SKM-1 (cell line): Measurements from ENCODE around the gene ACOXL.

Experiments
- DNase-seq: peaks from one replicate; lab custom pipeline; 2025; ENCODE audit not compliant: unreplicated experiment; lab: John Stamatoyannopoulos, UW

ACOXL gene

DNA sequence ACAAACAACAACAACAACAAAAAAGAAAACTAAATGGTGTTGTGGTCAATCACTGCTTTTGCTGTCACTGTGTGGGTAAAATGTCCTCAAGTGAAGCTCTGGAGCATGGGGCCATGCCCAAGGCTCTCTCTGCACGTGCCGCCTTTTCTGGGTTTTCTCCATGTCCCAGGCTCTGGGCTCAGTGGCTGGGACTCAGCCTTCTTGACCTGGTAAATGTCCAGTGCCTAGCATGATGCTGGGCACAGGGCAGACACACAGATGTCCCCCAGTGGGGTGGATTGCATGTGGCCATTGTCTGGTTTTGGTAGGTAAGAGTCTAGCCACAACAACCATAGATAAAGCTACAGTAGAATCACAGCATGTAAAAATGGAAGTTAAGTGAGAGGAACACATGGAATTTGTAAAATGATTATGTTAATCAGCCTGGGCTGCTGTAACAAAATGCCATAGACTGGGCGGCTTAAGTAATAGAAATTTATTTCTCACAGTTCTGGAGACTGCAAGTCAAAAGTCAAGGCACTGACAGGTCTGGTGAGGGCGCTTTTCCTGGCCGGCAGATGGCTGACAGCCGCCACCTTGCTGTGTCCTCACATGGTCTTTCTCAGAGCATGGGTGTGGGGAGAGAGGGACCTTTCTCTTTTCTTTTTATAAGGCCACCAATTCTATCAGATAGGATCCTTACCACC, 174.4 kb downstream of the ACOXL start:
- no peak for DNase-seq

DNA sequence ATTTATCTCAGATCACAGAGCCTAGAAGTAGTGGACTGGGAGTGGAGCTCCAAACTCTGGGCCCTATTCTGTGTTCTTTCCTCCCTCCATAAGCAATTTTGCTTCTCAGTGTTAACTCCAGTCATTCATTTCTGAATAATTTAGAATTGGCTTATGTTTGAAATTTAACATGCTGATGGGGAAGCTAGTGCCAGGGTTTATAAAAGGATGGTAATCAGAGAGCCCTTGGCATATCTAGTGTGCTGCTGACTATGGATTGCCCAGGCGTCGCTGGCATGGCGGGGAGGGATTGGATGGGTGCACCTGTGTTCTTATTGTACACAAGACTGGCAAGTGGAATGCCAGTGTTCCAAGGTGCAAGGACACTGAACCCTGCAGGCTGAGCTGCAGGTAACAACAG, 177.1 kb downstream of the ACOXL start:
- no peak for DNase-seq

DNA sequence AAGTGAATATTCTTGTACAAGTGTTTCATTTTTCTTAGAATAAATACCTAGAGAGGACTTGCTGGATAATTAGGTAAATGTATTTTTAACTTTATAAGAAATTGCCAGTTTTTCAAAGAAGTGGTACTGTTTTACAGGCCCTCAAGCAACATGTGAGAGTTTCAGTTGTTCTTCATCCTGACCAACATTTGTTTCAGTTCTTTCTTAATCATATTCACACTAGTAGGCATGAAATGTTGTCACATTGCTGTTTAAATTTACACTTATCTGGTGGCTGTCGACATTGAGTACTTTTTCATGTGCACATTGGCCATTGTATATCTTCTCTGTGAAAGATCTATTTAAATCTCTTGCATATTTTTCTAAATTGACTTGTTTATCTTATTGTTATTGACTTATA, 178.1 kb downstream of the ACOXL start:
- DNase-seq = no peak

DNA sequence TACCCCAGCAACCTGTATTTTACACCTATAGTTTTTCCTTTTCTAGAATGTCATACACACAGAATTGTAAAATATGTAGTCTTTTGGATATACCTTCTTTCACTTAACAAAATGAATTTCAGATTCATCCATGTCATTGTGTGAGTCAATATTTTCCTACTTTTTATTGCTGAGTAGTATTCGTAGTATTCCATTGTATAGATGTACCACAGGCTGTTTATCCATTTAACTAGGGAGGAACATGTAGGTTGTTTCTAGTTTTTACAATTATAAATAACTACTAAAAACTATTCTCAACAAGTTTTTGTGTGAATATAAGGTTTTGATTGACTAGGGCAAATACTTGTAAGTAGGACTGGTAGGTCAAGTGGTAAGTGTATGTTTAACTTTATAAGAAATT, 187.4 kb downstream of the ACOXL start:
- no peak for DNase-seq

DNA sequence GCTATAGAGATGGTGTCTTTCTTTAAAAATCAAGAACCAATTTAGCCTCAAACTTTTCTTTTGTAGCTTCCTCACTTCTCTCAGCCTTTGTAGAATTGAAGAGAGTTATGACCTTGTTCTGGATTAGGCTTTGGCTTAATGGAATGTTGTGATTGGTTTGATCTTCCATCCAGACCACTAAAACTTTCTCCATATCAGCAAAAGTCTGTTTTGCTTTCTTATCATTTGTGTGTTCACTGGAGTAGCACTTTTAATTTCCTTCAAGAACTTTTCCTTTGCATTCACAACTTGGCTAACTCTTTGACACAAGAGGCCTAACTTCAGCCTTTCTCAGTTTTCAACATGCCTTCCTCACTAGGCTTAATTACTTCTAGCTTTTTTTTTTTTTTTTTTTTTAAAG, 193.1 kb downstream of the ACOXL start:
- no peak for DNase-seq

DNA sequence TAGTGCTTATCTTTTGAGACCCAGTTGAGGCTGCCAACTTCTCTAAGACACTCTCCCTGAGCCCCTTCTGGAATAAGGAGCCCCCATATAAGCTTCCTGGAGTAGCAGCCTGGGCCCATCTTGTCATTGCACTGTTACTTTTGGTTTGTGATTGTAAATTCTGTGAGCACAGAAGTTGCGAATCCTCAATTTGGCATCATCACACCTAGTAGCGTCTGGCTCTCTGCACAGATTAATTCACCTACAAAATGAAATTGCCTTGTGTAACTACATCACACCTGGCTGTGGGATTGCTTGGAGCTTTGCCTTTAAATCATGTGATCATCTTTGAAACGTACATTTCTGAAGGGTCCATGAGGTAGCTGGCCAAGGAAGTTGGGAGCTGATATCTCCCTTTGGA, 195.2 kb downstream of the ACOXL start:
- no peak for DNase-seq

DNA sequence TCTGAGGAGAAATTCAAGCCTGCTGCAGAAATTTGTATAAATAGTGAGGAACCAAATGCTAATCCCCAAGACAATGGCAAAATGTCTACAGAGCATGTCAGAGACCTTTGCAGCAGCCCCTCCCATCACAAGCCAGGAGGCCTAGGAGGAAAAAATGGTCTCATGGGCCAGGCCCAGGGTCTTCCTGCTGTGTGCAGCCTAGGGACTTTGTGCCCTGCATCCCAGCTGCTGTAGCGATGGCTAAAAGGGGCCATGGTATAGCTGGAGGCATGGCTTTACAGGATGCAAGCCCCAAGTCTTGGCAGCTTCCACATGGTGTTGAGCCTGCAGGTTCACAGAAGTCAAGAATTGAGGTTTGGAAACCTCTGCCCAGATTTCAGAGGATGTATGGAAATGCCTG, 197.2 kb downstream of the ACOXL start:
- DNase-seq = no peak

DNA sequence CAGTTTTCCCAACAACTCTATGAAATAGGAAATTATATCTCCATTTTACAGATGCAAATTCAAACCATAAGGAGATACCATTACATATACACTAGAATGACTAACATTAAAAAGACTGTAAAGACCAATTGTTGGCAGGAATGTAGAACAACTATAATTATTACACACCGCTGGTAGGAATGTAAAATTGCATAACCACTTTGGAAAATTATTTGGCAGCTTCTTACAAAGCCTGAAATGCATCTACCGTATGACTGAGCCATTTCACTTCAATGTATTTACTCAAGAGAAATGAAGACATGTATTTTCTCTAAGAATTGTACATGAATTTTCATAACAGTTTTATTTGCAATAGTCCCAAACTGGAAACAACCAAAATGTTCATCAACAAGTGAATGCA, 199.3 kb downstream of the ACOXL start:
- DNase-seq = no peak

DNA sequence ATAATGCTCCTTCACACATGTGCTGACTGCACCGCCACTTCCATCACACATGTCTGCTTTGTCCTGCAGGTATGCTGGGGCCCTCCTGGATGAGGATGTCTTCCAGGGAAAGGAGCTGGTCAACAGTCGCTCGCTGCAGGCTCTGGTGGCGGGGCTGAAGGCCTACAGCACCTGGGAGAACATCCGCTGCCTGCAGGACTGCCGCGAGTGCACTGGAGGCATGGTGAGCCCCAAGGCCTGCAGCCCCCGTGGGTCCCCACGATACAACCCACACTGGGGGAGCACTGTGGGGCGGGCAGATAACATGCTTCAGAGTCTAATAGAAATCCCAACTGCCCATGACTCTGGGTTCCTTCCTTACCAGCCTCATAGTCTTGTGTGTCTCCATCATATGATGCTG, 201.0 kb downstream of the ACOXL start:
- no peak for DNase-seq

DNA sequence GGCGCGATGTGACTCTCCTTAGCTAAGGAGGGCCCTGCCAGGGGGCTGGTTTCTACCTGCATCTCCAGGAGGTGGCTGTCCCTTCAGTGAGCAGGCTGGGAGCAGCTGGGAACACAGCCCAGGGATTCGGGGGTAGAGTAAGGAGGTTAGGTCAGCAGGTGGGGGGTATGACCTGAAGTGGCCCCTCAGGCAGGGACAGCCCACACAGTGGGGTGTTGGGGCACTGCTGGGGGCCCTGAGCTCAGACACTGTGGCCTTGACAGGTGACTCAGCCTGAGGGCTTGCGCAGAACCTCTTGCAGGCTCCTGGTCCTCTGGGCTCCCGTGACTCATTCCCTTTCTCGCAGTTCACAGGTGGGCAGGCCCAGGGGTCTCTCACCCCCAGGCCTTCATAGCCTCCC, 202.6 kb downstream of the ACOXL start:
- DNase-seq = no peak

DNA sequence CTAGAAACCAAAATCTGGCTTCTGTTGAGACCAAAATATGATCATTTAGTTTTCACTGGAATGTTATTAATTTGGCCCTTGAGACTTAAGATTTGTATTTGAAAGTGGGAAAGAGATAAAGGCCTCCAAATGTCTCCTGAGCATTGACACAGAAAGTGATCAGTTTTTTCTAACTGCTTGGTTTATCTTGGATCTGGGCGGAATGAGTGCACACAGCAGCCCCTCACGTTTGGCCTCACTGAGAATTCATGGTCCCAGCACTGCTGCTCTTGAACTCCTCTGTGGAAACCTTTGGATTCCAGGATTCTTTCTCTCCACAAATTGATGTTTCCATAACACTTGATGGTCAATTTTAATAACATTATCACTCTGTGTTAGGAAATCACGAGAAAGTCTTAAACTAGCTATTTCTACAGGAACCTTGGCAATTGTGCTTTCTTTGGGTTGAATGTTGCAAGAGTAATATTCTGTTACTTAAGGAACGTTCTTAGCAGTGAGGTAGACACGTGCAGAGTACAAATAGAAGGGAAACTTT, 208.1 kb downstream of the ACOXL start:
- no peak for DNase-seq

DNA sequence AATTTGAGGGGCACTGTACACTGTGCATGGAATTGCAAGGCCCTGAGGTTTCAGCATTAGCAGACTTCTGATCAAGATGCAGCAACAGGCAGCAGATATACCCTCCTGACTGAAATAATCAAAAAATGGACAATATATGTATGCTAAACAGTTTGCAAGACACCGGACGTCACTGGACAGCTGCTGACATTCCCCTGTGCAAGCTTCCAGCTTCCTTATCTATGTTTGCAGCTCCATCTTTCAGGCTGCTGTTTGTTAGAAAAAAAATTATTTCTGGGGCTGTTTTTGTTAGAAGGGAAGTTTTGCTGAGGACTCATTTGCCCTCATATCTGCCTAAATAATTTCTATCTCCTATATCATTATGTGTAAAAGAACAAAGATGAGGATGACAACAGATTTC, 208.9 kb downstream of the ACOXL start:
- DNase-seq = no peak

DNA sequence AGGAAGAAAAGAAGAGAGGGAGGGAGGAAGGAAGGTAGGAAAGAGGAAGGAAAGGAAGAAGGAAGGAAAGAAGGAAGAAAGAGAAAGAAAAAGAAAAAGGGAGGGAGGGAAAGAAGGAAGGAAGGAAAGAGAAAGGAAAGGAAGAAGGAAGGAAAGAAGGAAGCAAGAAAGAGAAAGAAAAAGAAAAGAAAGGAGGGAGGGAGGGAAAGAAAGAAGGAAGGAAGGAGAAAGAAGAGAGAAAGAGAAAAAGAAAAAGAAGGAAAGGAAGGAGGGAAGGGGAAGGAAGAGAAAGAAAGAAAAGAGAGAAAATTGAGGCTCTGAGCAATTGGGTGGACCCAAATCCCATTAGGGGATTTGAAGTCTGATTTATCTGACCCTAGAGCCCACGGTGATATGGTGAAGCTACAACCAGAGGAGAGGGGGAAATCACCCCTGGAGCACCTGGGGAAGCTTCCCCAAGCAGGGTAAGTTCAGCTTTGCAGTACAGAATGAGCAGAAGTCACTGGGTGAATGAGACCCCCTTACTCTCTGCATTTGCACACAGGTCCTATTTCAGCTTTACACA, 210.8 kb downstream of the ACOXL start:
- DNase-seq = no peak

DNA sequence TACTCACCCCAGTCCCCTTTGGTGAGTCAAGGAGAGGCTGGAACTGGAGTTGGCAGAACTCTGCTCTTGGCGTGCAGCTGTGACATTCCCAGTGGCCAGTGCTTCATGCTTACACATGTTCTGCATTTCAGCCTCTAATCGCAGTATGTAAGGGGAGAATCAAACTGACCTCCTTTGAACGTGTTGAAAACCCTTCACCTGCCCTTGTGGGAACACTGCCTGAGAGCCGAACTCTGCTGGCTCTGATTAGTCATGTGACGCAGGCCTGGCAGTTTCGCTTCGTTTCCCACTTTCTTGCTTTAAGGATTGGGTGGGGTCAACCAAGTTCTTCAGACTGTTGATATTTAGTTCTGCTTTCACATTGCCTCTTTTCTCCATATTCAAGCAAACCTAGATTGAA, 214.5 kb downstream of the ACOXL start:
- DNase-seq = no peak

DNA sequence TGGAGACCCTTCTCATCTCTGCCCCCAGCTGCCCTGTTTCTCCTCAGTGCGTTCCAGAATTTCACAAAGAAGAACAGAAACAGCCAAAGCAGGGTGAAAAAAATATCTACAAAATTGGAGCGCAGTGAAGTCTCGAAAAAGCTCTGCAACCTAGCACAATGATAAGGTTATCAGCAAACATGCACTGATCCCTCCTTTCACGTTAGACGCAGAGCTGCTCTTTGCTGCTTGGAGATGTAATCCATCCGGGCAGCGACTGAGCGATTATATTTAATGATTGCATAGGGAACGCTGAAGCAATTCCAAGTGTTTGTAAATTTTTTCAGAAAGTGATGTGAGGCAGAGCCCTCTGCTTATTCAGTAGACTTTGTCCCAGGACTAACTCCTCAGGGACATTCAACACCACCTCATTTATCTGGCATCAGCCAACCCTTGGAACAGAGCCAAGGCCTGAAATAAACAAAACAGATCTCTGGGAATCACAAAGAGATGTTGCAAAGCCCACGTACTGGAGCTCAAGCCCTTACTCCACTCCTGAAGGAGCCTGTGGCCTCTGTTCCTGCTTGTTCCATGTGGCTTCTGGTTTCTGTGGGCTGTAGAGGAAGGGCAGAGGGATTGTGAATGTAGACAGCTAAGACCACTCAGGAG, 215.8 kb downstream of the ACOXL start:
- DNase-seq = no peak

DNA sequence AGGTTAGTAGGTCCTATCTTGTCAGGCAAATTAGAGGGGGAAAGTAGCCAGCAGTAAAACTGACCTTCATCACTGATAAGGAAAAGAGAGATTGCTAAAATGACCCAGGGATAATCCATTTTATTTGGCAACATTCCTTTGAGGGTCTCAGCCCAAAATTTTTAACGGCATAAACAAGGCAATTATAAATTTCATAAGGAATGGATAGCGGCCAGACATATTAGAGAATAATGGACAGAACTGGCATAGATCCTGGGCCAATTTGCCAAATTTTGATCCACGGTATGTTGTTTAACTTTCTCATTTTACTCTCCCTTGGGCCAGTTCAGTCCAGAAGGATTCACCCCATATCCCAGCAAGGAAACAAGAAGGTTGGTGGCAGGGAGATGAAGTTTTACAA, 217.9 kb downstream of the ACOXL start:
- DNase-seq = no peak

DNA sequence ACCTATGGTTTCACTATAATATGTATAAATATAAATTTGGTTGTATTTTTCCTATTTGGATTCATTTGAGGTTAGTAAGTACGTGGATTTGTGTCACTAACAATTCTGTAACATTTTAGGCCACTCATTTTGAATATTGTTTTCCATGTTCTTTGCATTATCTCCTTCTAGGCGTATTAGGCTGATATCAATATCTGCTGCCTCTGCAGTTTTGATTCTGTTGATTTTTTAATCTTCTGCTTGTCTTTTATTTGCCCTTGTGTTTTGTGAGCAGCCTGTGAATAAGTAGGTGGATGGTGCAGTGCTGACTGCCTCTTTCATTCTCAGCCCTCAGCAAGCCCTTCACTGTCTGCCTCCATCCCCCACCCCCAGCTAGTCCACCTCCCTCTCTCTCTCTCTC, 222.7 kb downstream of the ACOXL start:
- DNase-seq = no peak

DNA sequence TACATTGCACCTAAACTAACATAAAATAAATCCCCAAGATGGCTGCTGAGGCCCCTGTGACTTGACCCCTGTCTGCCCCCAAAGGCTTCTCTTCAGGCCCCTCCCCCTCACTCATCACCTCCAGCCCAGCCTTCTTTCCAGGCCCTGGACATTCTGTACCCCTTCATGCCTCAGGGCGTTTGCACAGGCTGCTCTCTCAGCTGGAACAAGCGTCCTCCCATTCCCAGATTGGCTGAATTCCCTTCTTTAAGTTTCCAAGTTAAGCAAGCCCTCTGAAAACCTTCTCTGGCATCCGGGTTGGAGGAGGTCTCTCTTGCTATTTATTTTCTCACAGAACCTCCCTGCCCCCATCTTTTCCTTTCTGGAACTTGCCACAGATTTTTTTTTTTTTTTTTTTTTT, 223.2 kb downstream of the ACOXL start:
- no peak for DNase-seq

DNA sequence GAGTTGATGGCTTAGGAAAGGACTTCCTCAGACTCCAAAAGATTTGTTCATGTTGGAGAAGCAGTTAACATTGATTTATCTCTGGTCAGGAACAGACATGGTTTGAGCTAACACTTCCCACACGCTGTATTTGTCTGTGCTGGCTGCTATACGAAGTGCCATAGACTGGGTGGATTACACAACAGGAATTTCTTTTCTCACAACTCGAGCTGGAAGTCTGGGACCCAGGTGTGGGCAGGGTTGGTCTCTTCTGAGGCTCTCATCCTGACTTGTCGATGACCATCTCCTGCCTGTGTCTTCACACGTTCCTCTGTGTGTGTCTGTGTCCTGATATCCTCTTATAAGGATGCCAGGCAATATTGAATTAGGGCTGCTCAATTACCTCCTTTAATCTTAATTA, 224.9 kb downstream of the ACOXL start:
- DNase-seq = no peak

DNA sequence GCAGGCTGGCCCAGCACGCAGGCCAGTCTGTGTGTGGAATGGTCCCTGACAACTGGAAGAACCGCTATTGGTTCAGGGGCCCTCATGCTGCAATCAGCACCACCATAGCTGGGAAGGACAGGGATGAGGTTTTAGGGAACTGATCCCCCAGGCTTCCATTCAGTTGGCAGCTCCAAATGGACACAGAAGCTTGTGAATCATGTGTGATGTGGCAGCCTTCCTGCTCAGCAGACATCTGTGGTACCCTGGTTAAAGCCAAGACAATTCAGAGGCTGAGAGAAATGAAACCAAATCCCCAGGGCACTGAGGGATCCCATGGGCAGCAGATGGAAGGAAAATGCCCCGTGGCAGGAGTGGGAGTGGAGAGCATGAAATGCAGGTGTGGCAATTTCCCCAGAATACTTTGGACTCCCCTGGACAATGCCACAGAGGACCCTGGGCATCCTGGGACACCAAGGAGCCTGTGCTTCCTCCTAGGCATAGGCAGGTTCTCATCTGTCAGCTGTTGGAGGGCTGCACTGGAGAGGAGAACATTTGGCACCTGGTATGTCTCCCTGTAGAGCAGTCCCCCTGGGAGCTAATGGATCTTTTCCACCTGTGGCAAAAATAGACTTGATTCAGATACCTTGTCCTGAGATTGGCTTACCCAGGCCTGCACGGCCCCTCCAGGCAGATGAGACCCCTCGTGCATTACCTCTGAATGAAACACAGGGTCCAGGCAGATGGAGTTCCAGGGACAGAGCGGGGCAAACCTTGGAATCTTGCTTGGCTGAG, 226.2 kb downstream of the ACOXL start:
- DNase-seq = no peak

DNA sequence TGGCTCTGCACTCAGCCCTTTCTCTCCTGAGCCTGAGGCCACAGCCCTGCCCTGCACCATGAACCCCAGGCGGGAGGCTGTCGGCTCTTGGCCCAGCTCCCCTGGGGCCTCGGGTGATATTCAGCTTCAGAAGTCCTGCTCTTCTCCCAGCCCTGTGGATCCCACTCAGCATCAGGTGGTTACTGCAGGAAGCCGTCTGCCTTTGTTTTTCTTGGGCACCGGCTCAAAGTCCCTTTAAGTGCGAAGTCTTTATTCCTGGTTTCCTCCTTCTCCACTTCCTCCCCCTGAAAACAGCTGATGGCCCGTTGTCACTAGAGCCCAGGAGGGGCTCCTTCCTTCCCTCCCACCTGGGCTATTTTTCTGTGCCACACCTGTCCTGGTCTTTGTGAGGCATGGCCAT, 226.8 kb downstream of the ACOXL start:
- no peak for DNase-seq

DNA sequence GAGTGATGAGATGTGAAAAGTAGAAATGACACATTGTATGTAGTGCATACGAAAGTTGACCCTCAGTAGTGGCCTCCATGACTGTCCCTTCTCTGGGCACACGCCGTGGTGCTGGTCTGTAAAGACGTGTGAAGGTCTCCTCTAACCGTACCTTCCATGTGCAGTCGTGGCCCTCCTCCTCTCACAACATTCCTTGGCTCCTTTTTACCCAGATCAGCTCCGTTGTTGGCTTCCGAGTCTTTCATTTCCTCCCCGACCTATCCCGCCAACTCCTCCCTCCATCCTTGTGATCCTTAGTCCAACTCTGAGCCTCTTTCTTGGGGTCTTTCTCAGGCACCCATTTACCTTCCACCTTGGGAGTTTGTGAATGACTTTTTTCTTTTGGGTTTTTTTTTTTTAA, 227.9 kb downstream of the ACOXL start:
- no peak for DNase-seq
